ENCODE data around the gene RTP2.
A peak's percentile ranks its signal among the peaks of the same experiment; 100 is the strongest.

RTP2 gene

DNA sequence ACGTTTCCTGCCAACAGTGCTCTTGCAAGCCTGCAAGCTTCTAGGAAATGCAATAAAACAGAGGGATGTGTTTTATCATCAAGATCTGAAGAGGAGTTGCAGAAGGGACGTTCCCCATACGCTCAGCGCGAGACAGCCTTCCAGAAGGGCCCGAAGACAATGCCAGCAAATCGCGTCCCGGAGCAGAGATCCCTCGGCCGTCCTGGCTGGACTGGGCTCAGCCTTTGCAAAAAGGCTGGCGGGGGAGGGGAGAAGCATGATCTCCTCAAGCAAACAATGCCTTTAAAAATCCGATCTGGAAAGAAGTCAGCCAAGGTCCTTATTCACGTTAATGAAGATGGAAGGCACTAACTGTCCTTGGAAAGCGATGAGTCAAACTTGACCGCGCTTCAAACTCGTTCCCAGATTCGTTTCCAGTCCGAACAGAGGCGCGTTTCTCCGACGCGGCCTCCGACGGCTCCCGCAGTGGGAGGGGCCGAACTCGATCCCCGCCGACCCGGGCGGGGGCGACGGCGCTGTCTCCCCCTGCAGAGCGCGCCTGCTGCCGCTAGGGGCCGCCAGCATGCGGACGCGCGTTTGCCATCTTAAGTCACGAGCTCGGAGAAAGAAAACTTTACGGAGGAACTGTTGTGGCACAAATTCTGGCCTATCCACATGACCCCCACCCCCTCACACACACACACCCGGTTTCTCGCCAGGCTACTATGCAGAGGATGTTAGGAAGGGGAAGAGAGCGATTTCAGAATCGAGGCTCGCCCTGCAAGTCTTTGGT is 37.4 kb upstream of the RTP2 start (continued):
- TF ChIP-seq ZSCAN4 (tag by site-specific recombination; IDR thresholded peaks at IDR 0.05) = no peak
- 0 out of 2 replicates have a peak, but pooled peaks have one; percentile 15 for TF ChIP-seq ZNF639 (tag by site-specific recombination; IDR thresholded peaks at IDR 0.05)
- TF ChIP-seq ZNF585B (tag by site-specific recombination; IDR thresholded peaks at IDR 0.05) = no peak
- TF ChIP-seq ZNF202 (tag by site-specific recombination; IDR thresholded peaks at IDR 0.05; ENCODE audit: borderline replicate concordance) = no peak
- TF ChIP-seq ZBTB21 (tag by site-specific recombination; IDR thresholded peaks at IDR 0.05) = no peak
- no peak for TF ChIP-seq ZNF518A (tag by site-specific recombination; conservative IDR thresholded peaks at IDR 0.05; ENCODE audit: low read depth)
- no peak for TF ChIP-seq GFI1B (tag by site-specific recombination; IDR thresholded peaks at IDR 0.05)
- no peak for TF ChIP-seq PRDM2 (tag by site-specific recombination; IDR thresholded peaks at IDR 0.05; ENCODE audit: borderline replicate concordance)
- no peak for TF ChIP-seq ZNF211 (tag by site-specific recombination; IDR thresholded peaks at IDR 0.05; ENCODE audit: low read depth)
- TF ChIP-seq ZNF214 (tag by site-specific recombination; IDR thresholded peaks at IDR 0.05; ENCODE audit: borderline replicate concordance) = no peak
- peak; percentile 90 for TF ChIP-seq PRDM10 (tag by site-specific recombination; IDR thresholded peaks at IDR 0.05)
- peak; percentile 43; the same call in 1 of the 2 replicates for TF ChIP-seq SP7 (tag by site-specific recombination; IDR thresholded peaks at IDR 0.05)
- peak; percentile 65 for TF ChIP-seq ZNF692 (tag by site-specific recombination; IDR thresholded peaks at IDR 0.05)
- TF ChIP-seq SP3 (tag by site-specific recombination; IDR thresholded peaks at IDR 0.05) = no peak
